Renal pelvis (tissue), 12 donors: Measurements from ENCODE around the gene KIFC3. TPM values are rescaled to one million over a fixed set of nuclear protein-coding genes. Genes with fewer than 3 reads are reported as not detected.
"Not testable (repeated sequence)": the region's sequence is repeated elsewhere in the genome, so short reads cannot be mapped to it uniquely, and the experiment has no call there.

Source experiments
- DNase-seq: peaks from one replicate; pipeline ENCODE4 v3.0.0-alpha.2; 2013
- long read RNA-seq, 16 experiments: transcript quantifications; one replicate each; lab custom pipeline, GENCODE V29; 2026
- polyA plus RNA-seq, 3 donors: library from polyadenylated mRNA; unstranded; fragments of 120-200 nt; gene quantifications; one replicate each; pipeline ENCODE4 v1.2.1, GENCODE V29; 2013; ENCODE audit not compliant: insufficient read length in 3 of 3

KIFC3 gene, protein sequence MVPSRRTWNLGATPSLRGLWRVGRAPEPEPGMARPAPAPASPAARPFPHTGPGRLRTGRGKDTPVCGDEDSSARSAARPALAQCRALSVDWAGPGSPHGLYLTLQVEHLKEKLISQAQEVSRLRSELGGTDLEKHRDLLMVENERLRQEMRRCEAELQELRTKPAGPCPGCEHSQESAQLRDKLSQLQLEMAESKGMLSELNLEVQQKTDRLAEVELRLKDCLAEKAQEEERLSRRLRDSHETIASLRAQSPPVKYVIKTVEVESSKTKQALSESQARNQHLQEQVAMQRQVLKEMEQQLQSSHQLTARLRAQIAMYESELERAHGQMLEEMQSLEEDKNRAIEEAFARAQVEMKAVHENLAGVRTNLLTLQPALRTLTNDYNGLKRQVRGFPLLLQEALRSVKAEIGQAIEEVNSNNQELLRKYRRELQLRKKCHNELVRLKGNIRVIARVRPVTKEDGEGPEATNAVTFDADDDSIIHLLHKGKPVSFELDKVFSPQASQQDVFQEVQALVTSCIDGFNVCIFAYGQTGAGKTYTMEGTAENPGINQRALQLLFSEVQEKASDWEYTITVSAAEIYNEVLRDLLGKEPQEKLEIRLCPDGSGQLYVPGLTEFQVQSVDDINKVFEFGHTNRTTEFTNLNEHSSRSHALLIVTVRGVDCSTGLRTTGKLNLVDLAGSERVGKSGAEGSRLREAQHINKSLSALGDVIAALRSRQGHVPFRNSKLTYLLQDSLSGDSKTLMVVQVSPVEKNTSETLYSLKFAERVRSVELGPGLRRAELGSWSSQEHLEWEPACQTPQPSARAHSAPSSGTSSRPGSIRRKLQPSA
- polyA plus RNA-seq: 10 to 100 TPM; 62.7 to 92.2 (median 91.4) TPM
- long read RNA-seq, donor 1, partial matches to known transcripts: 30 of 36 reads
- long read RNA-seq, donor 1, other reads (novel, unspliced or antisense): 0 of 36 reads
- long read RNA-seq, donor 2, transcript KIFC3-203 (20 exons, 3,379 nt): major isoform, 5 of 6 reads
- long read RNA-seq, donor 2, partial matches to known transcripts: 0 of 6 reads
- long read RNA-seq, donor 2, other reads (novel, unspliced or antisense): 0 of 6 reads
- long read RNA-seq, donor 3, partial matches to known transcripts: 0 of 1 reads
- long read RNA-seq, donor 3, other reads (novel, unspliced or antisense): 0 of 1 reads
- long read RNA-seq, donor 4, partial matches to known transcripts: 0 of 11 reads
- long read RNA-seq, donor 4, other reads (novel, unspliced or antisense): 0 of 11 reads
- long read RNA-seq, donor 5, partial matches to known transcripts: 0 of 6 reads
- long read RNA-seq, donor 5, other reads (novel, unspliced or antisense): 0 of 6 reads
- long read RNA-seq, donor 6, transcript KIFC3-235 (1 exons, 2,393 nt): major isoform, 5 of 10 reads
- long read RNA-seq, donor 6, partial matches to known transcripts: 0 of 10 reads
- long read RNA-seq, donor 6, other reads (novel, unspliced or antisense): 0 of 10 reads
- long read RNA-seq, donor 7, transcript KIFC3-203 (20 exons, 3,379 nt): major isoform, 7 of 17 reads
- long read RNA-seq, donor 7, partial matches to known transcripts: 0 of 17 reads
- long read RNA-seq, donor 7, other reads (novel, unspliced or antisense): 0 of 17 reads
- long read RNA-seq, donor 8, partial matches to known transcripts: 9 of 10 reads
- long read RNA-seq, donor 8, other reads (novel, unspliced or antisense): 0 of 10 reads
- long read RNA-seq, donor 9, partial matches to known transcripts: 5 of 10 reads
- long read RNA-seq, donor 9, other reads (novel, unspliced or antisense): 0 of 10 reads
- long read RNA-seq, donor 10, transcript KIFC3-235 (1 exons, 2,393 nt): major isoform, 5 of 7 reads
- long read RNA-seq, donor 10, partial matches to known transcripts: 0 of 7 reads
- long read RNA-seq, donor 10, other reads (novel, unspliced or antisense): 0 of 7 reads
- long read RNA-seq, donor 11, partial matches to known transcripts: 0 of 5 reads
- long read RNA-seq, donor 11, other reads (novel, unspliced or antisense): 0 of 5 reads
- long read RNA-seq, donor 12, transcript KIFC3-235 (1 exons, 2,393 nt): major isoform, 5 of 14 reads
- long read RNA-seq, donor 12, partial matches to known transcripts: 5 of 14 reads
- long read RNA-seq, donor 12, other reads (novel, unspliced or antisense): 0 of 14 reads
- long read RNA-seq, donor 13, transcript KIFC3-235 (1 exons, 2,393 nt): major isoform, 7 of 9 reads
- long read RNA-seq, donor 13, partial matches to known transcripts: 0 of 9 reads
- long read RNA-seq, donor 13, other reads (novel, unspliced or antisense): 0 of 9 reads
- long read RNA-seq, donor 14: 0 reads
- long read RNA-seq, donor 15: 0 reads
- long read RNA-seq, donor 16, partial matches to known transcripts: 0 of 2 reads
- long read RNA-seq, donor 16, other reads (novel, unspliced or antisense): 0 of 2 reads

GRCh38 chr16:57802341-57803133, at the start of gene KIFC3:
KIFC3 (minus strand) TSS chr16:57802491; CDS start chr16:57798243, 4,248 bp downstream.
- DNase-seq: peak; percentile 74

DNA sequence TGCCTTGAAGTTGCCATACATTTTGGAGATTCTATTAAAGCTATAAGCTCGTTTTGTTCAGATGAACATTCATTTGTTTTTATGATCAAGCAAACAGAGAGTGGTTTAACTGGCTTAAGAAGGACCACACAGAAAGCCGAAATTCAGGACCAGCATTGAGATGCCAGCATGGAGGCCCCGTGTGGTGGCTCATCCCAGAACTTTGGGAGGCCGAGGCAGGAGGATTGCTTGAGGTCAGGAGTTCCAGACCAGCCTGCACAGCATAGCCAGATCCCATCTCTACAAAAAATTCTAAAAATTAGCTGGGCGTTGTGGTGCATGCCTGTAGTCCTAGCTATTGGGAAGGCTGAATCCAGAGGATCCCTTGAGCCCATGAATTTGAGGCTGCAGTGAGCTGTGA, 45.9 kb upstream of the KIFC3 start:
- DNase-seq: no peak

- not testable (repeated sequence) for DNase-seq
Measured at GRCh38 chr16:57846931-57847330, 44.6 kb upstream of the KIFC3 start.

DNA sequence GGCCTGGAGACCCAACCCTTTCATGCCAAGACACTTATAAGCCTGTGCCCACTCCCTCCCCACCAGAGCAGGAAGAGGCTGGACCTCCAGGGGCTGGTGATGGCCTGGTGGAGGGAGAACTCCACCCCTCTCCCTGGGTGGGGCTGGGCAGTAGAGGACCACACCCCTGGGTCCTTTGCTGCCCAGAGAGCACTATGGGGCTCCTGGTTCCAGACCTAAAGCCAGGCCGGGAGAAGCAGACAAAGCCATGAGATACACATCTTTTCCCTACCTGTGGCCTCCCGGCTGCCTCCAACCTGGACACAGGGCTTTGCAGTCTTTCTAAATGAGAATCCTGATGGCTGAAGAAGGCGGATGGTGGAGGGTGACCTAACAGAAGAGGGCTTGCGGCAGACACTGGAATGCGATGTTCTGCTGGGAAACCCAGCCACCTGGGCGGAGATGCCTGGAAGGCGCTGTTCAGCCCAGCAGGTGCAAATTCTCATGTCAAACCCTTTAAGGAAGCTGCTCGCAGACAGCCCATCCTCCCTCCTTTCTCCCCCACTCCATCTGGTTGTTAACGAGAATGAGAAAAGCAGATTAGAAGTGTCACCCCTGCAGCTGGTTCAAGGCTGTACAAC, 43.9 kb upstream of the KIFC3 start:
- DNase-seq: peak; percentile 55

- DNase-seq: no peak
Measured at GRCh38 chr16:57845115-57845514, 42.8 kb upstream of the KIFC3 start.

GRCh38 chr16:57844416-57845030, 42.2 kb upstream of the KIFC3 start:
- DNase-seq: no peak

GRCh38 chr16:57843400-57843799, 41.1 kb upstream of the KIFC3 start:
- no peak for DNase-seq

GRCh38 chr16:57842601-57843000, 40.3 kb upstream of the KIFC3 start:
- no peak for DNase-seq

DNA sequence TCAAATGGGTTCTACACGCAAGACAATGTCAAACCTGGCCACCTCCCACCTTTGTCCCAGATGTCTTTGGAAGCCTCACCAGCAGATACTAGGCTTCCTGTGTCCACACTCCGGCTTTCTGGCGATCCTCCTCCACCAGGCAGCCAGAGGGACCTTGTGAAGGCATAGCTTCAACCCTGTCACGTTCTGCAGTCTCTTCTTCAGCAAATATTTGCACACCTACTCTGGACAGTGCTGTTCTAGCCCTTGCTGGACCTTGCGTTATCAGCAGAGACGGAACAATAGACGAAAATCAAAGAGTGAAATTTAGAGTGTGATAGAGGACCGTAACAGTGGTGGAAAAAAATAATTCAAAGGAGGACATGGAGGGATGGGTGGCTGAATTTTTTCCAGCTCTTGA, 38.5 kb upstream of the KIFC3 start:
- DNase-seq: no peak

DNA sequence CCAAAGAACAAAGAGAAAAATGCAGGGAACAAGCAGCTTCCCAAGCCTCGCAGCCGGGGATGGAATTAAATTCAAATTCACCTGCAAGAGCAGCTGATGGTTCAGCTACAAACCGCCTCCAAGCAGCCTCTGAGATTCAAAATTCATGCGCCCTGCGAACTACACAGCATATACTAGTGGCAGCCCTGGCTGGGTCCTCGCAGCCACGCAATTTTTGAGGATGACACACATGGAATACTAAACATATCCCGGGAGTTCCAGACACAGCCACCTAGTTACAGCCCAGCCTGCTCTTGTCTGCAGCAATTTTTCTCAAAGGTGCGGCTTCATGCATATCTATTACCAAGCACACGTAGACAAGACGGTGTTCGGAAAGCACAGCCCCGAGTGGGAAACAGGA, 35.9 kb upstream of the KIFC3 start:
- no peak for DNase-seq

GRCh38 chr16:57837305-57838125, 35.2 kb upstream of the KIFC3 start:
- no peak for DNase-seq

DNA sequence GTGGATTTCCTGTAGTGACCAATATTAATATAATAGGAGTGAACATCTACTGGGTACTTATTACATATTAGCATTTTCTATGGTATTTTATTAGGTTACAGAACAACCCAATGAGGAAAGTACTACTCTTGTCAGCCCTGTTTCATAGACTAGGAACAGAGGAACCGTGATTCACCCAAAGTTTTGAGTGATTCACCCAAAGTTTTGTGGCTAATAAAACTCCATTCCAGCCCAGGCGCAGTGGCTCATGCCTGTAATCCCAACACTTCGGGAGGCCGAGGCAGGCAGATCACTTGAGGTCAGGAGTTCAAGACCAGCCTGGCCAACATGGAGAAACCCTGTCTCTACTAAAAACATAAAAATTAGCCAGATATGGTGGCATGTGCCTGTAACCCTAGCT, 33.1 kb upstream of the KIFC3 start:
- DNase-seq: not testable (repeated sequence)

DNA sequence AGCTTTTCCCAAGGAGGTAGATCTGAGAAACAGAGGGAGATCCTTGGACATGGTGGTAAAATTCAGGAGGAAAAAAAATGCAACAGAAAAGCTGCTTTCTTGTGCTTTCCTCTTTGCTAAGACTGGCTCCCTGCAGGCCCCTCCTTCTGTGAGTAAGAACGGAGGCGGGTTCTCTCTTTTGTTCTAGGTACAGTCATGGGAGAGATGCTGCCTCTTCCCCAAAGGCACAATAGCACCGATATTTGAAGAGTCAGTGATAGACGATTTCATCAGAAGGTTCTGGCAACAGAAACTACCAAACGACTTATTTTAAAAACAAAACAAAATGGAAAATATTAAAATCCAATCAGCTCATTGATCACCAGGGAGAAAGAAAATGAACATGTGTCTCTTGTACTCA, 32.6 kb upstream of the KIFC3 start:
- no peak for DNase-seq

DNA sequence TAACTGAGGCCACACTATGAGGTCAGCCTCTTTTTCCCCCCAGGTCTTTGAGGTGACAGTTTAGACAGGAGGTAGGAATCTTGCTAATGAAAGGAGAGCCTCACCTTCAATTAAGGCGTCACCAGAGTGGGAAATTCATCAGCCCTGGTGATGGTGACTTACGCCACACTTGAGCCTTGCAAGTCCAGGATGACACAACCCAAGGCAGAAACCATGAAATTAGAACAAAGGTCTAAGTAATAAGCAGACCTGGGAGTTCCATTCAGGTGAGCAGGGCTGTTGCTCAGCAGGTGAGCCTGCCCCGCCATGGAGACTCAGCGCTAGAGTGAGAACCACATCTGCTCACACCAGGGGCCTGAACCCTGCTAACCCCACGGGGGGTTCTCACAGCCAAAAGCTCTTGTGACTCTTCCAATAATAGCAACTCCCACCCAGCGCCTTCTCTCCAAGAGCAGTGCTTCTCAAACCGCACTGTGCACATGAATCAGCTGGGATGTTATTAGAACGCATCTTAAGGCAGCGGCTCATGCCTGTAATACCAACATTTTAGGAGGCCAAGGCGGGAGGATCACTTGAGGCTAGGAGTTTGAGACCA, 28.7 kb upstream of the KIFC3 start:
- DNase-seq: no peak

DNA sequence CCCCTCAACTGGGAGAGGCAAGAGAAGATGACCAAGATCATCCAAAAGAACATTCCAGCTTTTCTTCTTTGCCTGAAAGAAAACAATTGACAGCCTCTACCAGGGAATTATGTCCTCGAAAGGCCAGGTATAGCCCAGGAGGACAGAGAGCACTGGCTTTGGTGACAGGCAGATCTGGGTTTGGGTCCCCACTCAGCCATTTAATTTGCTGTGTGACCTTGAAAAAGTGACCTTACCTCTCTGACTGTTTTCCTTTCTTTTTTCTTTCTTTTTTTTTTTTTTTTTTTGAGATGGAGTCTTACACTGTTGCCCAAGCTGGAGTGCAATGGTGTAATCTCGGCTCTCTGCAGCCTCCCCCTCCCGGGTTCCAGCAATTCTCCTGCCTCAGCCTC, 27.7 kb upstream of the KIFC3 start:
- no peak for DNase-seq
